ENCODE measurements around the gene PRTFDC1.

GRCh38 chr10:24884316-24884715 is 68.1 kb downstream of the PRTFDC1 start:
- no peak for TF ChIP-seq JUN (CRISPR knock-in tag; IDR thresholded peaks at IDR 0.05)
- no peak for TF ChIP-seq ZNF251 (CRISPR knock-in tag; IDR thresholded peaks at IDR 0.05)
- no peak for TF ChIP-seq RBFOX2 (IDR thresholded peaks at IDR 0.05; ENCODE audit: low read depth, low read length)
- TF ChIP-seq SMAD1 (CRISPR knock-in tag; IDR thresholded peaks at IDR 0.05; ENCODE audit: borderline replicate concordance, low read depth) = no peak
- TF ChIP-seq ZNF672 (CRISPR knock-in tag; IDR thresholded peaks at IDR 0.05) = no peak
- TF ChIP-seq MAX (IDR thresholded peaks at IDR 0.05) = no peak
- TF ChIP-seq CTCF (CRISPR knock-in tag; IDR thresholded peaks at IDR 0.05) = no peak
